ENCODE measurements around the gene ERBB3.
A peak's percentile ranks its signal among the peaks of the same experiment; 100 is the strongest.

Gene ERBB3

GRCh38 chr12:56103066-56103711, 23.2 kb downstream of the ERBB3 start:
- no peak for DNase-seq (ENCODE audit: low read depth)
- peak overlapping the region; percentile 89 for H3K4me3 ChIP-seq (ENCODE audit: low read depth, low read length)
- TF ChIP-seq CTCF (IDR thresholded peaks at IDR 0.05; ENCODE audit: low read depth, low read length, missing control alignments): no peak
- in situ Hi-C loops (cut with HindIII; ENCODE audit: low sequenced_read_pairs): no loop called here

GRCh38 chr12:56103823-56104108, 23.8 kb downstream of the ERBB3 start:
- no peak for DNase-seq (ENCODE audit: low read depth)
- peak overlapping the region; percentile 89 for H3K4me3 ChIP-seq (ENCODE audit: low read depth, low read length)
- in situ Hi-C loops (cut with HindIII; ENCODE audit: low sequenced_read_pairs): no loop called here
- TF ChIP-seq CTCF (IDR thresholded peaks at IDR 0.05; ENCODE audit: low read depth, low read length, missing control alignments): no peak

- in situ Hi-C loops (cut with HindIII; ENCODE audit: low sequenced_read_pairs): no loop called here
- peak; percentile 95 for DNase-seq (ENCODE audit: low read depth)
- H3K4me3 ChIP-seq (ENCODE audit: low read depth, low read length): peak within 1 kb of the TSS; percentile 89
- no peak for TF ChIP-seq CTCF (IDR thresholded peaks at IDR 0.05; ENCODE audit: low read depth, low read length, missing control alignments)
Measured at GRCh38 chr12:56104109-56104814, 24.3 kb downstream of the ERBB3 start, which contains the start of gene PA2G4. PA2G4 (plus strand) TSS chr12:56104559; CDS start chr12:56104738, 179 bp downstream.

- peak overlapping the region; percentile 89 for H3K4me3 ChIP-seq (ENCODE audit: low read depth, low read length)
- no peak for DNase-seq (ENCODE audit: low read depth)
- in situ Hi-C loops (cut with HindIII; ENCODE audit: low sequenced_read_pairs): no loop called here
- TF ChIP-seq CTCF (IDR thresholded peaks at IDR 0.05; ENCODE audit: low read depth, low read length, missing control alignments): no peak
Measured at GRCh38 chr12:56104815-56105608, 25.0 kb downstream of the ERBB3 start.

- no peak for DNase-seq (ENCODE audit: low read depth)
- no peak for TF ChIP-seq CTCF (IDR thresholded peaks at IDR 0.05; ENCODE audit: low read depth, low read length, missing control alignments)
- in situ Hi-C loops (cut with HindIII; ENCODE audit: low sequenced_read_pairs): no loop called here
- peak overlapping the region; percentile 89 for H3K4me3 ChIP-seq (ENCODE audit: low read depth, low read length)
Measured at GRCh38 chr12:56105609-56105902, 25.6 kb downstream of the ERBB3 start.

GRCh38 chr12:56107242-56107641, 27.3 kb downstream of the ERBB3 start:
- no peak for TF ChIP-seq CTCF (IDR thresholded peaks at IDR 0.05; ENCODE audit: low read depth, low read length, missing control alignments)
- in situ Hi-C loops (cut with HindIII; ENCODE audit: low sequenced_read_pairs): no loop called here
- DNase-seq (ENCODE audit: low read depth): no peak
- no peak overlapping the region for H3K4me3 ChIP-seq (ENCODE audit: low read depth, low read length)
